HG03378 (cell line): ENCODE data around the gene BPHL.
"Not testable (repeated sequence)": the region's sequence is repeated elsewhere in the genome, so short reads cannot be mapped to it uniquely, and the experiment has no call there.

Experiments
- ATAC-seq: cut with Tn5 transposase; IDR thresholded peaks from one replicate; pipeline ENCODE4 v1.9.1; 2021; ENCODE audit warnings: mild to moderate bottlenecking, moderate library complexity; ENCODE audit not compliant: unreplicated experiment

BPHL gene

DNA sequence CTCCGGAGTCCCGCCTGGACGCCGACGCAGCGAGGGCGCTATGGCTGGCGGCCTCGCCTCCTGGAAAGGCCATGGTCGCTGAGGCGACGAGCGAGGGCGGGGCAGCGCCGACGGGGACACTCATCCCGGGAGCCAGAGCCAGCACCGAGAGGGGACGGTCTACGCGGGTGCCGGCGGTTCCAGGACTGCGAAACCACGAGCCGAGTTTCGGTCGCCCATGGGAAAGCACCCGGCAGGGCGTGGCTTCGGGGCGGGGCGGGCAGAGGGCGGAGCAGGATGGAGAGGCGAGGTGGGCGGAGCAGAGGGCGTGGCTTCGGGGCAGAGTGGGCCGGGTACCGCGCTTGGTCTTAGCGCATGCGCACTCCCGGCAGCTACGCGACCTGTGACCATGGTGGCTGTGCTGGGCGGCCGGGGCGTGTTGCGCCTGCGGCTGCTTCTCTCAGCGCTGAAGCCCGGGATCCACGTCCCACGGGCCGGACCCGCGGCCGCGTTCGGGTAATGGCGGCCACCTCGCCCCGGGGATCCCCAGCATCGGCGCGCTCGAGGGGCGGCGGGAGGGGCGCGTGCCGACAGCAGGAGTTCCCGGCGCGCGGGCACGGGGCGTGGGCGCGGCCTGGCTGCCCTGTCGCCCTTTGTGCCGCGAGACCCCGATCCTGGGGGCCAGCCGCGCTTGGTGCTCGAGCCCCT, at the start of gene BPHL:
TSS of gene BPHL (plus strand) at position 359 of the 687 bp plus-strand sequence. CDS start at position 389, 30 bp downstream.
- peak; percentile 70 for ATAC-seq

DNA sequence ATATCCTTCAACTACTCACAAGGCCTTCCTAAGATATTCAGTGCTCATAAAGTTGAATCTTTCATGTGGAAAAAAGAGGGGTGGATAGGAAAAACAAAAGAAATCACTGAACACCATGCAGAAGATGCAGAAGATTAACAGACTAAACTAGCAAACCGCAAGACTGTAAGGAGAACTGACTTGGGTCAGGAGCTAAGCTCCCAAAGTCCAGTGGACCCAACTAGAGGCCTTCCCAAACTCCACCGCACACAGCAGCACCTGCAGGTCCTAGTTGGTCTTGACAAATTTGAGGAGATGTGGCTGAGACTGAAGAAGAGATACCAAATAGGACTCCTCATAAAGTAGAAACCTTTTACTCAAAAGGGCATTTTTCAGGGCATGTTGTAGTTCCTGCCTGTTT, 46.9 kb upstream of the BPHL start:
- no peak for ATAC-seq

DNA sequence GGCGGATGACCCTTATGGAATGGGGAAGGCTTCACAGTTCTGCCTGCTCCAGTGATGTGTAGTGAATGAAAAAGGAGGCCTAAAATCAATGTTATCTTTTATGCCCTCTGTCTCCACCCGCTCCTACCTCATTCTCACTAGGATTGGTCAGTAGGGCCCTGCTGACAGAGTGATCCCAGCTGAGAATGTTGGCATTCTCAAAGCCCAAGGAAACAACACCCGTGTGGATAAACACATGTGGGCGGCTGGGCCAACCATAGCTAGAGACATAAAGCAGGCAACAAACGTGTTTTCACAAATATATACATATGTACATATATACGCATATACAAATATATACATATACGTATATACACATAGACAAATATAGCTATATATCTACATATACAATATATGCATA, 45.7 kb upstream of the BPHL start:
- ATAC-seq, result no peak

DNA sequence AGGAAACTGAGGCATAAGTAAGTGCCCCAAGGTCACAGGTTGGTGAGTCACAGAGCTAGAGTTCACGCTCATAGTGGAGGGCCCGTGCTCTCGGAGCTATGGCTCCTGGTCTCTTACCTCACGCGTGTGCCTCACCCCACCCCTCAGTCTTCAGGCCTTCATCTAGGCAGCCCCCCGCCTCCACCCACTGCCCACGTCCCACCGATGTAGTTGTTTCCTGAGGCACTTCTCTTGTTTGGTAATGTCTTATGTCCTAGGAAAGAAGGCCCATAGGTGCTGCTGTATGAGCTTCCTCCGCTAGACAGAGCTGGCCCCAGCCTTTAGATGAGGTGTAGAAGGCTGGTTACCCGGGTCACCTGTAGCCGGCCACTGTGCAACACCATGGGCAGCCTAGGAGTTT, 45.1 kb upstream of the BPHL start:
- no peak for ATAC-seq

DNA sequence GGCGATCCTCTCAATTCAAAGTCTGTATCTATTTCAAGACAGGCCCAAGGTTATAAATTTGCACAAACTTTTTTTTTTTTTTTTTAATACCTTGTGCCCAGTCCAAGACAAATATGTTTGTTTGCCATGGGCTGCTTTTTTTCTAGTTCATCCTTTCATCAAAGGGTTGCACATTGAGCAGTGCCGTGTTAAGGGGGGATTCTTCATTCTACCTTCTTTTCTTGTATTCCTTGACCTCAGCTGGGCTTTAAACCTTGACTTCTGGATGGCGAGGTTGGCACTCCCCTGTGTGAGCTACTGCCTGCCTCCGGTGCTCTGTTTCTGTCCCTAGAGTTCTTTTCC, 42.8 kb upstream of the BPHL start:
- ATAC-seq, result no peak

DNA sequence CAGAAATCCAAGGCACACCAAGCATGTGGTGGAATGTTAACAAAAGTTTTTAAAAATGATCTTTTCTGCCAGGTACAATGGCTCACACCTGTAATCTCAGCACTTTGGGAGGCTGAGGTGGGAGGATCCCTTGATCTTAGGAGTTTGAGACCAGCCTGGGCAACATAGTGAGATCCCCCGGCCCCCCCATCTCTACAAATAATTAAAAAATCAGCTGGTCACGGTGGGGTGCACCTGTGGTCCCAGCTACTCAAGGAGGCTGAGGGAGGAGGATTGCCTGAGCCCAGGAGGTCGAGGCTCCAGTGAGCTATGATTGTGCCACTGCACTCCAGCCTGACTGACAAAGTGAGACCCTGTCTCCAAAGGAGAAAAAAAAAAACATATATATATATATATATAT, 42.2 kb upstream of the BPHL start:
- no peak for ATAC-seq

DNA sequence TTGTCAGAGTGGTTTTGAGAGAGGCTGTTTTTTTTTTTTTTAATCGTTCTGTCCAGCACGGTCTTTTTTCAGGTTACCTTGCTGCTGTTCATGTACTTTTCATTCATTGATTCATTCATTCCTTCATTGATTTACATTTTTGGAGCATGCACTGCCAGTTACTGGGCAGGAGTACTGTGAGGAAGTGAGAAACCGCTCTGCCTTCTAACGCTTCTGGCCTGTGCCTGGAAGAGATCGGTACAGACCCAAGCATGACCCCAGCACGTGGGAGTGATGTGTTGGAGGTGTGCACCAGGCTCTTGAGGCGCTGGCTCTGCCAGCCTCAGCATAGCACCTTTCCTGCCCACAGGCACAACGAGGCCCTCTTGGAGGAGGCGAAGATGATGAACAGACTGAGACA, 41.1 kb upstream of the BPHL start:
- no peak for ATAC-seq

DNA sequence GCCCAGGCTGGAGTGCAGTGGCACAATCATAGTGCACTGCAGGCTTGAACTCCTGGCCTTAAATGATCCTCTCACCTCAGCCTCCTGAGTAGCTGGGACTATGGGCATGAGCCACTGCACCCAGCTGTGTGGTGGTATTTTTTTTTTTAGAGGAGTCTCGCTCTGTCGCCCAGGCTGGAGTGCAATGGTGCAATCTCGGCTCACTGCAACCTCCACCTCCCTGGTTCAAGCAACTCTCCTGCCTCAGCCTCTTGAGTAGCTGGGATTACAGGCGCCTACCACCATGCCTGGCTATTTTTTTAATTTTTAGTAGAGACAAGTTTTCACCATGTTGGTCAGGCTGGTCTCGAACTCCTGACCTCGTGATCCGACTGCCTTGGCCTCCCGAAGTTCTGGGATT, 39.6 kb upstream of the BPHL start:
- not testable (repeated sequence) for ATAC-seq

DNA sequence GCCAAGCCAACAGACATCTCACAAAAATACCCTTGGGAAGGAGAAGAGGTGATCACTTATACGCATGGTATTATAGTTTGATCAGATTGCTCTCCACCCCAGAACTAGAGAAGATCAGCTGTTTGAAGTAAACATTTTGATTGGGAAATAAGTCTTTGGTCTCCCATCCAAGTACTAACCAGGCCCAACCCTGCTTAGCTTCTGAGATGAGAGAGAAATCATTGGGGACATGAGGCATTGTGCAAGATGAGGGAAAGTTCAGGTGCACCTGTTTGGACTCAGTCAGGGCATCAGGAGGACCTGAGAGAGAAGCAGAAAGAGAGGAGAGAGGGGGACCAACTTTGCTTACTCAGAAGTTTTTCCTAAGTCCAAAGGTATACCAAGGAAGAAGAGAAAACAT, 38.8 kb upstream of the BPHL start:
- no peak for ATAC-seq

DNA sequence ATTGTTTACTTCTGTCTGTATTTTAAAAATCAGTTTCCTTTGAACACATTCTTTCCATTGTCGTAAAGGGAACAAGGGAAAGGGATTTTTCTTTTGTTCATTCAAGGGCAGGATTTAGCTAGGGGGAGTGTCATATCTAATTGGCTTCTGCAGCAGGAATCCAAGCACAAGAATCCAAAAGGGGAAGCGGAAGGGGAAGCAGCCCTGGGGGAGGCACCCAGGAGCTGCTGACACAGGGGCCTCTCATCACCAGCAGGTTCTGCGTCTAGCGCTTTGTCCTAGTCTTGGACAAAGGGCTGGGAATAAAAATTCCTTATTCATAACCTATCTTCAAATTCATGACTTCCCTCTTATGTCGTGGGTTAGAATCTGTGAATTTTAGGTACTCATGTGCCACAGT, 36.6 kb upstream of the BPHL start:
- ATAC-seq, result no peak

DNA sequence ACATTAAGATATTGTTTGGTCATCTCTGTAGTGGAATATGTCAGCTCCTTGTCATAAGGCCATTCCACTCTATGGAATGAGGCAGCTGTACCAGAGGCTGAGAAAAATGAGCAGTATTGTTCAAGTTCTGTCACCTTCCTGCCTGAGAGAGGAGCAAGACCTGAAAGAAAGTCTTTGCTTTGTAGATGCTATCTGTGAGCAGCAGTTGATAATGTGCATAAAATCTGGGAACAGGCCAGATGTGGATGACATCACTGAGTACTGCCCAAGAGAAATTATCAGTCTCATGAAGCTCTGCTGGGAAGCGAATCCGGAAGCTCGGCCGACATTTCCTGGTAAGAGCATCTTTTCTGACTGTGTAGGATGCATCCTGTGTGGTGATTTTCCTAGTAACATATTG, 33.4 kb upstream of the BPHL start:
- ATAC-seq, result no peak

DNA sequence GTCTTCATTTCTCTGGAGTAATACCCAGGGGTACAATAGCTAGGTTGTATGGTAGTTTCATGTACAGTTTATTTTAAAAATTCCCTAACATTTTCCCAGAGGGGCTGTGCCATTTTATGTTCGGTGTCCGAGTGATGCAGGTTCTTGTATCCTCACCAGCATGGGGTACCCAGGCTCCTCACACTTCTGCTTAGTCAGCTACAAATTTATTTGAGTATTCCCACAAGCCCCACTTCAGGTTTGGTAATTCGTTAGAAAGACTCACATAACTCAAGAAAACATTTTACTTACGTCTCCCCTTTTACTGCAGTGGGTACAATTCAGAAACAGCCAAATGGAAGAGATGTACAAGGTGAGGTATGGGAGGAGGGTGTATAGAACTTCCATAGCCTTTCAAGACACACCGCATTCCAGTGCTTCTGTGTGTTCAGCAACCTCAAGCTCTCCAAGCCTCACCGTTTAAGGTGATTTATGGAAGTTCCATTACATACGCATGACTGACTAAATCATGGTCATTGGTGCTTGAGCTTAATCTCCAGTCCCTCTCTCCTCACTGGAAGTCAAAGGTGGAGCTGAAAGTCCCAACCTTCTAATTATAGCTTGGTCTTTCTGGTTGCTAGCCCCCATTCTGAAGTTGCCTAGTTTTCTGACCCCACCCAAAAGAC, 32.1 kb upstream of the BPHL start:
- ATAC-seq, result no peak

DNA sequence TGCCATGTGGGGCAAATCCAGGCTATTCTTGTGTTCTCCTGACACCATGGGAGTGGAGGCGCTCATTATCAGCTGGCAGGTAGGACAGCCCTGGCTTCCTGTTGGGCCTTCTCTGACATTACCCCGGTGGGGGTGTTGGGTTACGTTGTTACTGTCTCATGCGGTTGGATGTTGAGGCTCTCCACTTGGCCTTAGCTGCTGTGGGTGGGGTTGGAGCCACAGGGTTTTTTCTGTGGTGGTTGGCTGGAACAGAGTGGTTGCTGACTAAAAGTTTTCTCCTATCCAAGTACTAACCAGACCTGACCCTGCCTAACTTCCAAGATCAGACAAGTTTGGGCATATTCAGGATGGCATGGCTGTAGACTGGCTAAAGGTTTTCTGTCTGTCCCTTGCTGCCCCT, 30.1 kb upstream of the BPHL start:
- no peak for ATAC-seq

DNA sequence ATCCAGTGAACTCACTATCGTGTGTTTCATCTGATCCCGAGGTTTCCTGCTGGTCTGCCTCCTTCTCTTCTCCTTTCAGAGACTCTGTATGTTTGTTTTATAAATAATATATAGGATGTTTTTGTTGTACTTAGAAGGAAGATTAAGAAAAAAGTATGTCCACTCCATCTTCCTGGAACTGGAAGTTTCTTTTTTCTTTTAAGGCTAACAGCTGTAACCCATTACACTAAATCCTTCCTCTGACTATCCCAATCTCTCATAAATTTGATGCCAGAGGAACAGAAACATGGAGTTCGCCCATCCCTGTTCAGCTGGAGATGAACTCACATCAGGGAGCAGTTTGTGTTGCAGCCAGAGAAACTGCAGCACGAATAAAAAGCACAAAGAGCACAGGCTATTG, 29.5 kb upstream of the BPHL start:
- no peak for ATAC-seq

DNA sequence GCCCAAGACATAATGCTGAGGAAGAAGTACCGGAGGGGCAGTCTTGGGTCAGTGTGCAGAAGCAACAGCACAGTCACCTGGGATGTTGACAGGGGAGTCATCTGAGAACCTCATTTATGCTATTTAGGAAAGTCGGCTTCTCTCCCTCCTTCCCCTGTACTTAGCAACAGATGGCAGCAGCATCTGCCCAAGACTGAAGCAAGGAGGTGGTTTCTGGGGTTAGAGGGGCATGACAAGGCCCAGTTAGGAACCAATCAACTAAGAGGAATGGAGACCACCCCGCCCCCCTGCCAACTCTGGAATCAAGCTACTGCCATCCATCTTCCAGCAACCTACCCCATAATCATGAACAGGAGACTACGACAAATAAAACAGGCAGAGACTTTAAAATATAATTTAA, 28.5 kb upstream of the BPHL start:
- no peak for ATAC-seq

DNA sequence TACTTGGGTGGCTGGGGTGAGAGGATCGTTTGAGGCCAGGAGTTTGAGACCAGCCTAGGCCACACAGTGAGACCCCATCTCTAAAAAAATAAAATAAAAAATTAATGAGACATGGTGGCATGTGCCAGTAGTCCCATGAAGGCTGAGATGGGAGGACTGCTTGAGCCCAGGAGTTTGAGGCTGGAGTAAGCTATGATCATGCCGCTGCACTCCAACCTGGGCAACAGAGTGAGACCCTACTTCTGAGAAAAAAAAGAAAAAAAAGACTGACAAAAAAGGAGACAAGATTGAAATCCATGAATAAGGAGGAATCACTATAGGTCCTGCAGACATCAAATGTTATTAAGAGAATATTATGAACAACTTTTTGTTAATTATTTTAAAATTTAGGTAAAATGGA, 23.7 kb upstream of the BPHL start:
- no peak for ATAC-seq

DNA sequence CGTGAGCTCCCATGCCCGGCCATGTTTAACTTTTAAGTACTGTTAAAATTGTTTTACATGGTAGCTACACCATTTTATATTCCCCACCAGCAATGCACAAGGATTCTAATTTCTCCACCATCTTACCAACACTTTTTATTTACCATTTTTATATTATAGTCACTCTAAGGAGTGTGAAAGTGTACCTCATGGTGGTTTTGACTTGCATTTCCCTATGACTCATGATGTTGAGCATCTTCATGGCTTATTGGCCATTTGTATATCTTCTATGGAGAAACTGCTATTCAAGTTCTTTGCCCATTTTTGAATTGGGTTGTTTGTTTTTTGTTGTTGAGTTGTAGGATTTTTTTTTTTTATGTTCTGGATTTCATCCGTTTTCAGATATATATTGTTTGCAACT, 15.6 kb upstream of the BPHL start:
- ATAC-seq, result no peak

DNA sequence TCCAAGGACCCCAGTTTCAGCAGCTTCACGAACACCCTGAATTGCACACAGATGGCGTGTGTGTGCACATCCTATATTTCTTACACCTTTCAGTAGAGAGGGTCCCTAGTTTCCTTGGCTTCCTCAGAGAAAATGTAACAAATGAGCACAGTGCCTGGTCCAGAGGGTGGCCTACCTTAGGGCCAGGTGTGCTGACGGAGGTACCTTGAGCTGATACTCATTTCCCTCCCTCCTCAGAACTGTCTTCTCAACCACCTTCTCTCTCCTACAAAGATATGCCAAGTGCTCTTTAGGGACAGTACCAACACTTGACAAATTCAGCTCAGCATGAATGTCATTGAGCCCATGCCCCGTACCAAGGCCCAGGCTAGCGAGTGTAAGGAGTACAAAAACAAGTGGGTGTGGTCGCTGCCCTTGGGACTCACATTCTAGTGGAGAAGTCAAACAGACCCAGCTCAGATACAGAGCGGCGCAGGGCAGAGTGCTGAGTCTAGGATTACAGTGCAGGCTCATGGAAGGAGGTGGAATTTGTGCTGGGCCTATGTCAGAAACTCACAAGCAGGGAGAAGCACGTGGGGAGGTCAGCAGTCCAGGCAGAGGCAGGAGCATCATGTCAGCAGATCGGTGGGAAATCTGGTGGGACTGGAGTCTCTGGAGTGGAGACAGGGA, 9.6 kb upstream of the BPHL start:
- ATAC-seq, result no peak

DNA sequence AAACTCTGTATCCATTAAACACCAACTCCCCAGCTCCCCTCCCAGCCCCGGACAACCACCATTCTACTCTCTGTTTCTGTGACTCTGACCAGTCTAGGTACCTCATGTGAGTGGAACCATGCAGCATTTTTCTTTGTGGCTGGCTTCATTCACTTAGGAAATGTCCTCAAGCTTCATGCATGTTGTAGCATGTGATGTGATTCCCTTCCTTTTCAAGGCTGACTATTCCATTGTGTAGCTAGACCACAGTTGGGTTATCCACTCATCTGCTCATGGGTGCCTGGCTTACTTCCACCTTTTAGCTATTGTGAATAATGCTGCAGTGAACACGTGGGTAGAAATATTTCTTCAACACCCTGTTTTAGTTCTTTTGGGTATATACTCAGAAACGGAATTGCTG, 8.8 kb upstream of the BPHL start:
- ATAC-seq, result no peak

DNA sequence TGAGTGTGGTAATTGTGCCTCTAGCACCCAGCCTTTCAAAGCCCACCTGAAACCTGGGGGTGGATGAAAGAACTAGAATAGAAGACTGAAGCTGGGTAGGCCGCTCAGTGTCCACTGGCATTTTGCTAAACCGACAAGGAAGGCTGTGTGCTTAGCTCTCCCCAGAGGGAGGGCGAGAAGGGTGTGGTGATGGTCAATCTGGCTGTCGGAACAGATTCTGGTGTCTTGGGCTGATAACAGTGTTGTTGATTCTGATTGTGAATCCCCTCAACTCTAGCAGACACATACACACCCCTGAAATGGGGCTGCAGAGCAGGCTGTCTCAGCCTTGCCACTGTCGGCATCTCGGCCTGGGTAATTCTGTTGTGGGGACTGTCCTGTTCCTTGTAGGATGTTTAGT, 4.1 kb upstream of the BPHL start:
- no peak for ATAC-seq

DNA sequence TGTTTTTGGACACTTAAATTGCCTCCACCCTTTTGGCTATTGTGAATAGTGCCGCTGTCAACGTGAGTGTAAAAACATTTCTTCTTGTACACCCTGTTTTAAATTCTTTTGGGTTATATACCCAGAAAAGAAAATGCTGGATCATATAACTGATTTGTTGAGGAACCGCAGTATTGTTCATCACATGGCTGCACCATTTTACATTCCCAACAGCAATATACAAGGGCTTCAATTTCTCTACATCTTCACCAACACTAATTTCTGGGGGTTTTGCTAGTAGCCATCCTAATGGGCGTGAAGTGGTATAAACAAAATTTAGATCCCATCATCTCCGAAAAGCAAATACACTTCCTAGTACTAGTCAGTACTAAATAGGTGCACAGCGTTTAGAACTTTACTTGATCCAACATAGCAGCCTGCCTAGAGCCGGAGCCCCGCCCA, 579 bp upstream of the BPHL start:
- ATAC-seq, result no peak

DNA sequence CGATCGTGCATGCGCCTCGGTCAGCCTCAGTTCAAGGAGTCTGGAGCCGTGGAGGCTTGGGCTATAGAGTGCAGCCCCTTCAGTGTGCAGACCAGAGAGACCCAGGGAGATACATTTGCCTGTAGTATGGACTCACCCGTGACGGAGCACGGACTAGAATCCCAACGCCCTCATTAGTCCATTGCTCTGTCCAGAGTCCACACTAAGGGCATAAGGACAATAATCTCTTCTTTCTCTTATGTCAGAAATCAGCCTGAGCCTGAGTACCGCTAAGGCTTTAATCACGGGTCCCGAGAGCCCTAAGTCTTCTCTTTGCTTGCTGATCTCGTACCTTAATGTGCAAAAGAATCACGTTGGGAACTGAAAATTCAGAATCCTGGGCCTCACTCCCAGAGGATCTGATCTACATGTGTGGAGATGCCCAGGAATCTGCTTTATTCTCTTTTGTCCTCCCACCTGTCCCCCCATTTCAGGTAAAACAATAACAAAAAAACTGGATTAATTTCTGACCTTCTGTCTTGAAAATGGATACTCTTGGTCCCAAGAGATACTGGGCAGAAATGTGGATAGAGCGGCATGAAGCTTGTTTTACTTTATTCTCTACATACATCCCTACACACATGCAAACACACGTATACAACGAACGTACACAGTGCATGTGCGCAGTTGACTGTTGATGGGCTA, 671 bp downstream of the BPHL start:
- ATAC-seq, result peak; percentile 23
